Measurements from ENCODE around the gene ADGRG2. TPM values are rescaled to one million over a fixed set of nuclear protein-coding genes. Genes with fewer than 3 reads are reported as not detected.
A peak's percentile ranks its signal among the peaks of the same experiment; 100 is the strongest.

The ADGRG2 gene
- total and polyA plus RNA-seq, 2 experiments from 2014 or later: 1.4 to 2.9 TPM

DNA sequence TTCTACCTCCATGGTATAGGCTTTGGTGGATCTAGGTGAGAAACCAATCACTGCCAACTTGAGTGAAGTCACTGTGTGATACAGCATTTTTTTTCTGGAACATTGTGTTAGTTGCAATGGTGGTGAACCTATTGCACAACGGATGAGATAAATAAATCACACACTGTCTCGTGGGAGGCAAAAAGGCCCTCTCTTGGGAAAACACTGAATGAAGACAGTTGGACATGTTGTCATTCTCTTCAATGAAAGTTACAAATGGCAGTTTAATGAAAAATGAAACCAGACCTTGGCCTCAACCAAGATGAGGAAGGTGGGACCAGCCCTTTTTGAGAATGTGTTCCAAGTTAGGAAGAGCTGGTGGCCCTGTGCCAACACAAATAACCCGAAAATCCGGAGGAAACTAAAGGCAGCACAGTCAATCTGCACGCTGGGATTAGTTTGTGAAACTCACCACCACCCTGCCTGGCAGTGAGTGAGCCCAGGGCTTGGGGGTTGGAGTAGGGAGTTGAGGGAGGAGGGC is 5.4 kb upstream of the ADGRG2 start:
- H3K4me3 ChIP-seq: no peak overlapping the region
- H3K36me3 ChIP-seq: no peaks in the 10 kb centered on the region
- no peak for TF ChIP-seq CTCF (IDR thresholded peaks at IDR 0.05; ENCODE audit: low read depth, low read length)
- DNase-seq (ENCODE audit: low read depth in 1 of 2, low spot score in 1 of 2): peak in 1 of 2 donors; percentile 69
- H3K27ac ChIP-seq: no peak overlapping the region
- no peaks in the 10 kb centered on the region for H3K4me1 ChIP-seq (ENCODE audit: low read depth)
- H3K27me3 ChIP-seq: peaks cover 10% of the 10 kb centered on the region
- H3K9me3 ChIP-seq (ENCODE audit: low read depth): no peaks in the 10 kb centered on the region

GRCh38 chrX:19122641-19123009 is 357 bp upstream of the ADGRG2 start:
- Histone ChIP-seq H3K27ac (no peak overlapping the region), H3K9me3 (ENCODE audit: low read depth) (no peaks in the 10 kb centered on the region), H3K4me1 (ENCODE audit: low read depth) (no peaks in the 10 kb centered on the region), H3K27me3 (peaks cover 50% of the 10 kb centered on the region), H3K4me3 (peak overlapping the region; percentile 43), H3K36me3 (no peaks in the 10 kb centered on the region)
- no peak for TF ChIP-seq CTCF (IDR thresholded peaks at IDR 0.05; ENCODE audit: low read depth, low read length)
- peak in 1 of 2 donors; percentile 2 for DNase-seq (ENCODE audit: low read depth in 1 of 2, low spot score in 1 of 2)

DNA sequence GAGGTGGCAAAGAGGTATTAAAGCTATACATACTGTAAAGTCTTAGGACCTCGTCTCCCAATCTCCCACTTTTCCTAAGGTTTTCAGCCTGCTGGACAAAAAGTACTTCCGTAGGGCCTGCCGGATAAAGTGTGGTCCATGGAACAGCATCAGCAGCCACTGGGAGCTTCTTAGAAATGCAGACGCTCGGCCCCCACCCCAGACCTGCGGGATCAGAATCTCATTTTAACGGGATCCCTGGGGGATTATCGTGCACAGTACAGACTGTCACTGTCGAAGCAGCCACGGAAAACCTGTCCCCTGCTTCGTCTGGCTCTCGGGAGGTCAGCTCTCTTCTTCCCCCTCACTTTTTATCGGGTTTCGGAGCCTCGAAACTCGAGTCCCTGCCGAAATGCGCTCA is 802 bp downstream of the ADGRG2 start:
- H3K4me1 ChIP-seq (ENCODE audit: low read depth): no peaks in the 10 kb centered on the region
- no peak for TF ChIP-seq CTCF (IDR thresholded peaks at IDR 0.05; ENCODE audit: low read depth, low read length)
- no peak for DNase-seq (ENCODE audit: low read depth in 1 of 2, low spot score in 1 of 2)
- no peaks in the 10 kb centered on the region for H3K9me3 ChIP-seq (ENCODE audit: low read depth)
- peak overlapping the region; percentile 43 for H3K4me3 ChIP-seq
- H3K27me3 ChIP-seq: peaks cover 50% of the 10 kb centered on the region
- no peaks in the 10 kb centered on the region for H3K36me3 ChIP-seq
- no peak overlapping the region for H3K27ac ChIP-seq

DNA sequence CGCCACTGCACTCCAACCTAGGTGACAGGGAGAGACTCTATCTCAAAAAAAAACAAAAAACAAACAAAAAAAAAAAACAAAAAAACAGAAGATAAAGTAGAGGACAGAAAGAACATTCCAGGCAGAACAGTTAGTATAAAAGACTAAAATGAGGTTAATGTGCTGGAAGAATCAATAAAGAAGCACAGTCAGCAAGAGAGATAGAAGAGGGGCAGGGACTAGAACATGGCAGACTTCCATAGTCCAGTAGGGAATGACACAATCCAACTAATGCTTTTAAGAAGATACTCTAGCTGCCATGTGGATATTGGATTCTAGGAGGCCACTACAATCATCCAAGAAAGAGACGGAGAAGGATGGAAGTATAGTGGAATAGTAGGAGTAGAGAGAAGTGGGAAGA is 11.6 kb downstream of the ADGRG2 start:
- DNase-seq (ENCODE audit: low read depth in 1 of 2, low spot score in 1 of 2): no peak
- Histone ChIP-seq H3K4me3 (no peak overlapping the region), H3K27ac (no peak overlapping the region), H3K27me3 (no peaks in the 10 kb centered on the region), H3K9me3 (ENCODE audit: low read depth) (no peaks in the 10 kb centered on the region), H3K4me1 (ENCODE audit: low read depth) (no peaks in the 10 kb centered on the region), H3K36me3 (no peaks in the 10 kb centered on the region)
- TF ChIP-seq CTCF (IDR thresholded peaks at IDR 0.05; ENCODE audit: low read depth, low read length): no peak

DNA sequence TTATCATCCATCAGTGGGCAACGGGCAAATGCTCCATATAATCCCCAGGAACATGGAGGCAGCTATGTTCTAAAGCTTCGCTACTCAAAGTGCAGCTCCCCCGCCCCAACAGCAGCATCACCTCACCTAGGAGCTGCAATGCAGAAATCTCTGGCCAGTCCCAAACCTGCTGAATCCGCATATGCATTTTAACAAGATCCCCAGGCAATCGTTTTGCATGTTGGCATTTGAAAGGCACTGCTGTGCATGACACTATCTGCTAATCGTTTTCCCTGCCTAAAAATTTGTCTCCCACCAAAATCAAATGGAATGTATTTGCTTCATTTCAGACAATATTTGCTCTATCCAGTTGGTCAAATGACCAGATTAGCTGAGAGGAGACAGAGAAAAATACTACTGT is 15.2 kb downstream of the ADGRG2 start:
- H3K27ac ChIP-seq: no peak overlapping the region
- H3K4me1 ChIP-seq (ENCODE audit: low read depth): no peaks in the 10 kb centered on the region
- H3K4me3 ChIP-seq: no peak overlapping the region
- DNase-seq (ENCODE audit: low read depth in 1 of 2, low spot score in 1 of 2): no peak
- no peaks in the 10 kb centered on the region for H3K9me3 ChIP-seq (ENCODE audit: low read depth)
- H3K36me3 ChIP-seq: no peaks in the 10 kb centered on the region
- H3K27me3 ChIP-seq: no peaks in the 10 kb centered on the region
- no peak for TF ChIP-seq CTCF (IDR thresholded peaks at IDR 0.05; ENCODE audit: low read depth, low read length)

GRCh38 chrX:19100586-19100985 is 21.7 kb downstream of the ADGRG2 start:
- Histone ChIP-seq H3K27ac (no peak overlapping the region), H3K4me1 (ENCODE audit: low read depth) (no peaks in the 10 kb centered on the region), H3K4me3 (no peak overlapping the region), H3K9me3 (ENCODE audit: low read depth) (no peaks in the 10 kb centered on the region), H3K36me3 (no peaks in the 10 kb centered on the region), H3K27me3 (no peaks in the 10 kb centered on the region)
- TF ChIP-seq CTCF (IDR thresholded peaks at IDR 0.05; ENCODE audit: low read depth, low read length): no peak
- no peak for DNase-seq (ENCODE audit: low read depth in 1 of 2, low spot score in 1 of 2)
